ENCODE data around the gene PFDN6.

GRCh38 chr6:33251395-33252012 lies 37.9 kb upstream of the PFDN6 start:
- TF ChIP-seq ZNF274 (IDR thresholded peaks at IDR 0.05; ENCODE audit: low read depth, low read length) (no peak), SUZ12 (IDR thresholded peaks at IDR 0.05; ENCODE audit: extremely low read depth, insufficient read depth, insufficient read length) (no peak), YY1 (IDR thresholded peaks at IDR 0.05; ENCODE audit: insufficient read depth, insufficient read length) (no peak)
